MM.1S (cell line): ENCODE data around the gene BRS3.

Experiments
- DNase-seq: peaks from one replicate; pipeline ENCODE4 v3.0.0-alpha.2; 2015
- H2AFZ ChIP-seq: fragments of 300-600 bp; sonication (generic); 2 replicates; pipeline ENCODE4 v1.6.0; 2016; ENCODE audit warnings: antibody characterized with exemption, low read length
- H3F3A ChIP-seq: fragments of 300-600 bp; sonication (generic); 2 replicates; pipeline ENCODE4 v1.6.1; 2016; ENCODE audit warnings: mild to moderate bottlenecking, antibody characterized with exemption, low read length, moderate library complexity, mixed read lengths; ENCODE audit not compliant: insufficient read depth
- H3K27ac ChIP-seq: fragments of 300-600 bp; sonication (generic); 2 replicates; pipeline ENCODE4 v1.5.1; 2016; ENCODE audit warnings: mild to moderate bottlenecking, low read length
- H3K27me3 ChIP-seq: fragments of 300-600 bp; sonication (generic); replicated peaks from 2 replicates; pipeline ENCODE4 v1.6.0; 2016; ENCODE audit warnings: low read length; ENCODE audit not compliant: insufficient read depth
- H3K36me3 ChIP-seq: fragments of 300-600 bp; sonication (generic); replicated peaks from 2 replicates; pipeline ENCODE4 v1.6.1; 2016; ENCODE audit warnings: mild to moderate bottlenecking, low read length, mixed read lengths; ENCODE audit not compliant: insufficient read depth
- H3K4me1 ChIP-seq: fragments of 300-600 bp; sonication (generic); 2 replicates; pipeline ENCODE4 v1.6.1; 2016; ENCODE audit warnings: low read length, mixed read lengths
- H3K4me2 ChIP-seq: fragments of 300-600 bp; sonication (generic); 2 replicates; pipeline ENCODE4 v1.6.0; 2016; ENCODE audit warnings: low read depth, low read length
- H3K4me3 ChIP-seq: fragments of 300-600 bp; sonication (generic); 2 replicates; pipeline ENCODE4 v1.5.1; 2016; ENCODE audit warnings: low read length, mixed read lengths
- H3K79me2 ChIP-seq: fragments of 300-600 bp; sonication (generic); 2 replicates; pipeline ENCODE4 v1.6.1; 2016; ENCODE audit warnings: mixed run types, low read length, mixed read lengths
- H3K9ac ChIP-seq: fragments of 300-600 bp; sonication (generic); 2 replicates; pipeline ENCODE4 v1.6.1; 2016; ENCODE audit warnings: low read length, mixed read lengths
- H3K9me2 ChIP-seq: fragments of 300-600 bp; sonication (generic); replicated peaks from 2 replicates; pipeline ENCODE4 v1.6.1; 2016; ENCODE audit warnings: mild to moderate bottlenecking, low read length, mixed read lengths; ENCODE audit not compliant: insufficient read depth
- H3K9me3 ChIP-seq: fragments of 300-600 bp; sonication (generic); replicated peaks from 2 replicates; pipeline ENCODE4 v1.6.1; 2016; ENCODE audit warnings: mild to moderate bottlenecking, low read length, mixed read lengths; ENCODE audit not compliant: insufficient read depth
- H4K20me1 ChIP-seq: fragments of 300-600 bp; sonication (generic); 2 replicates; pipeline ENCODE4 v1.6.1; 2016; ENCODE audit warnings: mild to moderate bottlenecking, low read length, moderate library complexity, mixed read lengths; ENCODE audit not compliant: insufficient read depth
- CTCF ChIP-seq: fragments of 300-600 bp; sonication (generic); IDR thresholded peaks from 2 replicates; pipeline ENCODE4 v1.5.1; 2016; ENCODE audit warnings: antibody characterized with exemption, low read length, mixed read lengths
- EZH2 ChIP-seq: fragments of 300-600 bp; sonication (generic); optimal IDR thresholded peaks from 2 replicates; pipeline ENCODE3; 2017; ENCODE audit warnings: low read depth, mild to moderate bottlenecking, antibody characterized with exemption, low read length, mixed read lengths
- EZH2phosphoT487 ChIP-seq: fragments of 300-600 bp; sonication (generic); IDR thresholded peaks from 2 replicates; pipeline ENCODE4 v1.6.1; 2018; ENCODE audit warnings: antibody characterized with exemption, low read length

BRS3 gene

DNA sequence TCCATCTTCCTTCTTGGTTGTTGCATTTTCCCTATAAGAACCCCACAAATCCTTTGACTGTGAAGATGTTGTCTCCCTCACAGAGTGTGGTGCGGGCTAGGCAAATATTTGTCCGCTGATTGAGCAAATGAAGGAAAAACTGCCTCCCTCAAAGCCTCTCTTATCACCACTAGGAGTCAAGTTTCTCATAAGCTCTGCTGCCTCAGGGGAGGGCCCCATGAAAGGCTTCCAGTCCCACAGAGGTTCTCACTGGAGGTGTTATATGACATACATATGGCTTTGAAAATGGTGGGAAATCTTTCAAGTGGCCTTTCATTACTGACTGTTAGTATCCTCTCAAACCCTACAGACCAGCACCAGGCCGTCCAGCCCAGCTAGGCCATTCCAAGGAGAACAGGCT, 53.5 kb downstream of the BRS3 start:
- no peaks in the 10 kb centered on the region for H3F3A ChIP-seq
- TF ChIP-seq EZH2 = no peak
- TF ChIP-seq EZH2phosphoT487 = no peak
- TF ChIP-seq CTCF = no peak
- H3K36me3 ChIP-seq = no peaks in the 10 kb centered on the region
- H4K20me1 ChIP-seq = no peaks in the 10 kb centered on the region
- no peaks in the 10 kb centered on the region for H3K4me1 ChIP-seq
- no peak overlapping the region for H3K4me3 ChIP-seq
- no peak overlapping the region for H3K4me2 ChIP-seq
- H3K9ac ChIP-seq = no peak overlapping the region
- H3K9me2 ChIP-seq = no peaks in the 10 kb centered on the region
- no peaks in the 10 kb centered on the region for H3K27me3 ChIP-seq
- H3K27ac ChIP-seq = no peak overlapping the region
- no peak for DNase-seq
- no peaks in the 10 kb centered on the region for H3K79me2 ChIP-seq
- no peaks in the 10 kb centered on the region for H3K9me3 ChIP-seq
- H2AFZ ChIP-seq = no peak overlapping the region

GRCh38 chrX:136542281-136542680, 54.5 kb downstream of the BRS3 start:
- Histone ChIP-seq H3K4me1 (no peaks in the 10 kb centered on the region), H4K20me1 (no peaks in the 10 kb centered on the region), H3K9me2 (no peaks in the 10 kb centered on the region), H3K27me3 (no peaks in the 10 kb centered on the region), H3K79me2 (no peaks in the 10 kb centered on the region), H3K9me3 (no peaks in the 10 kb centered on the region), H3K4me2 (no peak overlapping the region), H3K4me3 (no peak overlapping the region), H3K9ac (no peak overlapping the region), H2AFZ (no peak overlapping the region), H3K27ac (no peak overlapping the region), H3F3A (no peaks in the 10 kb centered on the region), H3K36me3 (no peaks in the 10 kb centered on the region)
- TF ChIP-seq EZH2 = no peak
- no peak for TF ChIP-seq CTCF
- TF ChIP-seq EZH2phosphoT487 = no peak
- no peak for DNase-seq
